A673 (cell line): ENCODE data around the gene GPATCH2.

ENCODE experiments used
- EZH2 ChIP-seq: fragments of 200-600 bp; sonication (generic); IDR thresholded peaks from 2 replicates; pipeline ENCODE4 v1.6.1; 2017; ENCODE audit warnings: borderline replicate concordance, low read depth, mild to moderate bottlenecking, mixed read lengths, antibody characterized with exemption, low read length; ENCODE audit not compliant: poor library complexity, severe bottlenecking
- TF ChIP-seq, protein P1 (sequence below): fragments of 300-800, 200-600 bp; sonication (generic); conservative IDR thresholded peaks from 2 replicates; pipeline ENCODE4 v1.5.1; 2017; ENCODE audit warnings: low read depth, mild to moderate bottlenecking, antibody characterized with exemption, low read length, moderate library complexity, mixed read lengths

DNA sequence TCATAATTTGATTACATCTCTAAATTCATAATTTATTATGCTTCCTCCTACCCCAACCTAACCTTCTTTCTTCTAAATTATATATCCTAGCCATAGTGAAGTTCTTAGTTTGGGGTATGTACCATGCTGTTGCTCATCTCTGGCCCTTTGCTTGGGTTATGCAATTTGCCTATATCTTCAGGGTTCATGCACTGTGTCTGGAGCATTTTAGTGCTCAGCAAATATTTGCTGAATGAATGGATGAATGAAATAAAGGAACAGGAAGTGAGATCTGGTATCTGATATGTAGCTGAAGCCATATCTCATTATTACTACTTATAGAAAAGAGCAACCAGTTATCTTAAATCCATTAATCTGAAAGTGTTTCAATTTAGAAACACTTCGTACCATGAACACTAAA lies 137.6 kb downstream of the GPATCH2 start:
- no peak for TF ChIP-seq EZH2
- TF ChIP-seq, protein P1, sequence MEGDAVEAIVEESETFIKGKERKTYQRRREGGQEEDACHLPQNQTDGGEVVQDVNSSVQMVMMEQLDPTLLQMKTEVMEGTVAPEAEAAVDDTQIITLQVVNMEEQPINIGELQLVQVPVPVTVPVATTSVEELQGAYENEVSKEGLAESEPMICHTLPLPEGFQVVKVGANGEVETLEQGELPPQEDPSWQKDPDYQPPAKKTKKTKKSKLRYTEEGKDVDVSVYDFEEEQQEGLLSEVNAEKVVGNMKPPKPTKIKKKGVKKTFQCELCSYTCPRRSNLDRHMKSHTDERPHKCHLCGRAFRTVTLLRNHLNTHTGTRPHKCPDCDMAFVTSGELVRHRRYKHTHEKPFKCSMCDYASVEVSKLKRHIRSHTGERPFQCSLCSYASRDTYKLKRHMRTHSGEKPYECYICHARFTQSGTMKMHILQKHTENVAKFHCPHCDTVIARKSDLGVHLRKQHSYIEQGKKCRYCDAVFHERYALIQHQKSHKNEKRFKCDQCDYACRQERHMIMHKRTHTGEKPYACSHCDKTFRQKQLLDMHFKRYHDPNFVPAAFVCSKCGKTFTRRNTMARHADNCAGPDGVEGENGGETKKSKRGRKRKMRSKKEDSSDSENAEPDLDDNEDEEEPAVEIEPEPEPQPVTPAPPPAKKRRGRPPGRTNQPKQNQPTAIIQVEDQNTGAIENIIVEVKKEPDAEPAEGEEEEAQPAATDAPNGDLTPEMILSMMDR = no peak
